Prostate gland (tissue), 2 donors: ENCODE data around the gene MAP2K7. TPM values are rescaled to one million over a fixed set of nuclear protein-coding genes. Genes with fewer than 3 reads are reported as not detected.

Source experiments
- DNase-seq: peaks from one replicate; pipeline ENCODE4 v3.0.0-alpha.2; 2019; ENCODE audit warnings: low spot score
- H3K27ac ChIP-seq, 2 donors: fragments of 200-600 bp; sonication (generic); 2 replicates each; pipeline ENCODE4 v1.5.1; 2017 to 2019
- H3K27me3 ChIP-seq: fragments of 200-600 bp; sonication (generic); replicated peaks from 2 replicates; pipeline ENCODE4 v1.5.1; 2019; ENCODE audit not compliant: insufficient read depth
- H3K36me3 ChIP-seq, 2 donors: fragments of 200-600 bp; sonication (generic); 1 replicate in 1 of 2; 2 replicates in 1 of 2; pipeline versions ENCODE4 v1.5.1 to v1.8.1; 2017 to 2019
- H3K4me1 ChIP-seq: fragments of 200-600 bp; sonication (generic); replicated peaks from 2 replicates; pipeline ENCODE4 v1.5.1; 2019
- H3K4me3 ChIP-seq, 2 donors: fragments of 200-600 bp; sonication (generic); 2 replicates each; pipeline ENCODE4 v1.5.1; 2017 to 2019
- H3K9me3 ChIP-seq: fragments of 200-600 bp; sonication (generic); 2 replicates; pipeline ENCODE4 v1.5.1; 2017
- CTCF ChIP-seq, 4 experiments: fragments of 200-600 bp in 2 of 4; fragments of 450-650 bp in 2 of 4; sonication (generic) in 2 of 4; IDR thresholded peaks; 1 replicate in 3 of 4; 2 replicates in 1 of 4; pipeline ENCODE4 v1.5.1; 2016 to 2019; ENCODE audit warnings: antibody characterized with exemption in 4 of 4, mild to moderate bottlenecking in 2 of 4, moderate library complexity in 2 of 4
- POLR2A ChIP-seq: fragments of 450-650 bp; IDR thresholded peaks from one replicate; pipeline ENCODE4 v1.6.1; 2016; ENCODE audit warnings: antibody characterized with exemption, mild to moderate bottlenecking
- POLR2AphosphoS5 ChIP-seq: sonication (generic); formaldehyde crosslinking; IDR thresholded peaks from one replicate; pipeline ENCODE4 v1.6.1; 2017; ENCODE audit warnings: antibody characterized with exemption
- WGBS: methylation state at CpG from one replicate; pipeline ENCODE4 v1.1.5; 2018; 5-methylcytosine and 5-hydroxymethylcytosine counted together
- intact Hi-C: fragments of 100-400 bp; cut with DNase I; formaldehyde crosslinking; loops from one replicate; pipeline ENCODE4 v1.14.2; 2022
- total RNA-seq, 2 donors: library from RNA; depleted of rRNA; stranded (reverse); fragments of >200 nt; gene quantifications; one replicate each; pipeline ENCODE4 v1.1.0, GENCODE V29; 2016

The MAP2K7 gene
- total RNA-seq: 10 to 100 TPM; 21.6 to 45.2 TPM

- WGBS: under 1% methylated on average over 74 of the region's 89 CpGs
- H3K4me1 ChIP-seq: peaks cover 15% of the 10 kb centered on the region
- H3K4me3 ChIP-seq: peak within 1 kb of the TSS; percentile 90 to 95
- intact Hi-C loops: loop anchor here (5.0 kb wide), 1 partner anchor 71 kb away; the partner anchor contains the start of gene EVI5L
- H3K9me3 ChIP-seq: no peaks in the 10 kb centered on the region
- H3K27me3 ChIP-seq: no peaks in the 10 kb centered on the region
- no peaks in the 10 kb centered on the region for H3K36me3 ChIP-seq
- TF ChIP-seq CTCF (IDR thresholded peaks at IDR 0.05) (peak; percentile 23 to 98 (median 91)), POLR2AphosphoS5 (peak; percentile 100), POLR2A (peak; percentile 84)
- peak within 1 kb of the TSS; percentile 88 to 93 for H3K27ac ChIP-seq
- DNase-seq: peak; percentile 99
Measured at GRCh38 chr19:7903244-7904073, at the start of gene MAP2K7. TSS of gene MAP2K7 (plus strand) at chr19:7903877. CDS start at chr19:7903945, 68 bp downstream.

GRCh38 chr19:7855426-7856108 lies 48.1 kb upstream of the MAP2K7 start:
- Histone ChIP-seq H3K4me3 (no peak overlapping the region), H3K9me3 (no peaks in the 10 kb centered on the region), H3K36me3 (no peaks in the 10 kb centered on the region), H3K27ac (no peak overlapping the region), H3K4me1 (no peaks in the 10 kb centered on the region), H3K27me3 (no peaks in the 10 kb centered on the region)
- DNase-seq: no peak
- intact Hi-C loops: loop anchor here (10.0 kb wide), 1 partner anchor 399 kb away; no protein-coding TSS in a partner anchor
- WGBS: 89% methylated on average over 26 of the region's 26 CpGs
- TF ChIP-seq POLR2AphosphoS5 (no peak), CTCF (IDR thresholded peaks at IDR 0.05) (no peak), POLR2A (no peak)

GRCh38 chr19:7856109-7856591 lies 47.5 kb upstream of the MAP2K7 start:
- Histone ChIP-seq H3K27ac (no peak overlapping the region), H3K4me1 (no peaks in the 10 kb centered on the region), H3K9me3 (no peaks in the 10 kb centered on the region), H3K36me3 (no peaks in the 10 kb centered on the region), H3K4me3 (no peak overlapping the region), H3K27me3 (no peaks in the 10 kb centered on the region)
- no peak for DNase-seq
- no peak for TF ChIP-seq POLR2AphosphoS5
- TF ChIP-seq CTCF (IDR thresholded peaks at IDR 0.05): no peak
- TF ChIP-seq POLR2A: no peak
- 90% methylated on average over 16 of the region's 16 CpGs for WGBS
- intact Hi-C loops: loop anchor here (10.0 kb wide), 1 partner anchor 399 kb away; no protein-coding TSS in a partner anchor

GRCh38 chr19:7856679-7857663 lies 46.7 kb upstream of the MAP2K7 start:
- TF ChIP-seq POLR2AphosphoS5: no peak
- no peak for TF ChIP-seq POLR2A
- TF ChIP-seq CTCF (IDR thresholded peaks at IDR 0.05): no peak
- H3K27ac ChIP-seq: no peak overlapping the region
- no peaks in the 10 kb centered on the region for H3K27me3 ChIP-seq
- no peaks in the 10 kb centered on the region for H3K9me3 ChIP-seq
- H3K36me3 ChIP-seq: no peaks in the 10 kb centered on the region
- H3K4me1 ChIP-seq: no peaks in the 10 kb centered on the region
- 86% methylated on average over 38 of the region's 38 CpGs for WGBS
- no peak overlapping the region for H3K4me3 ChIP-seq
- intact Hi-C loops: loop anchor here (10.0 kb wide), 1 partner anchor 398 kb away; no protein-coding TSS in a partner anchor
- DNase-seq: no peak
